DOHH2 (cell line): ENCODE data around the gene MPP4.

ENCODE experiments used
- H3F3A ChIP-seq: fragments of 200-600 bp; sonication (generic), shearing (Covaris generic); 2 replicates; pipeline ENCODE4 v1.6.0; 2016; ENCODE audit warnings: antibody characterized with exemption, mild to moderate bottlenecking; ENCODE audit not compliant: control insufficient read depth, insufficient read depth
- H3K27ac ChIP-seq: fragments of 200-600 bp; sonication (generic); 2 replicates; pipeline ENCODE4 v1.5.1; 2014; ENCODE audit warnings: low read depth, mild to moderate bottlenecking, low read length, moderate library complexity
- H3K27me3 ChIP-seq: fragments of 200-600 bp; sonication (generic); 2 replicates; pipeline ENCODE4 v1.6.1; 2014; ENCODE audit warnings: mild to moderate bottlenecking, low read length, mixed read lengths; ENCODE audit not compliant: control insufficient read depth
- H3K36me3 ChIP-seq: fragments of 200-600 bp; sonication (generic); 2 replicates; pipeline ENCODE4 v1.6.1; 2014; ENCODE audit warnings: mild to moderate bottlenecking, low read length, moderate library complexity, mixed read lengths; ENCODE audit not compliant: control insufficient read depth
- H3K4me1 ChIP-seq: fragments of 200-600 bp; sonication (generic); 2 replicates; pipeline ENCODE4 v1.6.1; 2014; ENCODE audit warnings: mild to moderate bottlenecking, low read length, mixed read lengths; ENCODE audit not compliant: control insufficient read depth
- H3K4me2 ChIP-seq: fragments of 200-600 bp; sonication (generic); 2 replicates; pipeline ENCODE4 v1.6.0; 2014; ENCODE audit warnings: mild to moderate bottlenecking, low read length, moderate library complexity
- H3K4me3 ChIP-seq: fragments of 200-600 bp; sonication (generic); 2 replicates; pipeline ENCODE4 v1.5.1; 2014; ENCODE audit warnings: mild to moderate bottlenecking, low read length, mixed read lengths
- H3K79me2 ChIP-seq: fragments of 200-600 bp; sonication (generic); 2 replicates; pipeline ENCODE4 v1.6.1; 2014; ENCODE audit warnings: mild to moderate bottlenecking, low read length, mixed read lengths; ENCODE audit not compliant: control insufficient read depth
- H3K9me2 ChIP-seq: fragments of 200-600 bp; sonication (generic); replicated peaks from 2 replicates; pipeline ENCODE4 v1.6.1; 2014; ENCODE audit warnings: mild to moderate bottlenecking, low read length, mixed read lengths; ENCODE audit not compliant: control insufficient read depth
- H3K9me3 ChIP-seq: fragments of 200-600 bp; sonication (generic); 2 replicates; pipeline ENCODE4 v1.6.1; 2014; ENCODE audit warnings: antibody characterized with exemption, low read length, mixed read lengths; ENCODE audit not compliant: control insufficient read depth, insufficient read depth
- H4K20me1 ChIP-seq: fragments of 200-600 bp; sonication (generic); 2 replicates; pipeline ENCODE4 v1.6.0; 2014; ENCODE audit warnings: low read depth, mild to moderate bottlenecking, antibody characterized with exemption, low read length, moderate library complexity; ENCODE audit not compliant: control insufficient read depth, insufficient read depth
- CTCF ChIP-seq: fragments of 200-600 bp; sonication (generic); IDR thresholded peaks from one replicate; pipeline ENCODE4 v1.5.1; 2014; ENCODE audit warnings: antibody characterized with exemption, mild to moderate bottlenecking, low read depth, low read length; ENCODE audit not compliant: poor library complexity, severe bottlenecking
- EZH2phosphoT487 ChIP-seq: fragments of 200-600 bp; sonication (generic); IDR thresholded peaks from 2 replicates; pipeline ENCODE4 v1.6.1; 2017; ENCODE audit warnings: borderline replicate concordance, mild to moderate bottlenecking, antibody characterized with exemption, low read length, moderate library complexity, mixed read lengths

The MPP4 gene

GRCh38 chr2:201707142-201707541 is 8.7 kb upstream of the MPP4 start:
- no peaks in the 10 kb centered on the region for H4K20me1 ChIP-seq
- no peak for TF ChIP-seq CTCF
- TF ChIP-seq EZH2phosphoT487 = no peak
- no peaks in the 10 kb centered on the region for H3K9me2 ChIP-seq
- H3K4me1 ChIP-seq = no peaks in the 10 kb centered on the region
- H3K9me3 ChIP-seq = no peaks in the 10 kb centered on the region
- no peak overlapping the region for H3K4me3 ChIP-seq
- H3K36me3 ChIP-seq = no peaks in the 10 kb centered on the region
- no peaks in the 10 kb centered on the region for H3F3A ChIP-seq
- H3K27ac ChIP-seq = no peak overlapping the region
- H3K27me3 ChIP-seq = no peaks in the 10 kb centered on the region
- no peak overlapping the region for H3K4me2 ChIP-seq
- no peaks in the 10 kb centered on the region for H3K79me2 ChIP-seq

GRCh38 chr2:201704536-201704935 is 6.1 kb upstream of the MPP4 start:
- no peaks in the 10 kb centered on the region for H3K4me1 ChIP-seq
- H3K27me3 ChIP-seq = no peaks in the 10 kb centered on the region
- H4K20me1 ChIP-seq = no peaks in the 10 kb centered on the region
- TF ChIP-seq EZH2phosphoT487 (no peak), CTCF (no peak)
- H3K4me2 ChIP-seq = no peak overlapping the region
- no peak overlapping the region for H3K27ac ChIP-seq
- no peaks in the 10 kb centered on the region for H3K9me2 ChIP-seq
- no peaks in the 10 kb centered on the region for H3K79me2 ChIP-seq
- H3K9me3 ChIP-seq = no peaks in the 10 kb centered on the region
- H3K4me3 ChIP-seq = no peak overlapping the region
- H3K36me3 ChIP-seq = no peaks in the 10 kb centered on the region
- no peaks in the 10 kb centered on the region for H3F3A ChIP-seq

GRCh38 chr2:201701646-201702045 is 3.2 kb upstream of the MPP4 start:
- Histone ChIP-seq H3K9me2 (no peaks in the 10 kb centered on the region), H3K4me3 (no peak overlapping the region), H4K20me1 (no peaks in the 10 kb centered on the region), H3K79me2 (no peaks in the 10 kb centered on the region), H3K27me3 (peaks cover 4% of the 10 kb centered on the region; the same call in 1 of the 2 replicates), H3K9me3 (no peaks in the 10 kb centered on the region), H3K36me3 (no peaks in the 10 kb centered on the region), H3K4me2 (no peak overlapping the region), H3F3A (no peaks in the 10 kb centered on the region), H3K4me1 (no peaks in the 10 kb centered on the region), H3K27ac (no peak overlapping the region)
- TF ChIP-seq EZH2phosphoT487 = no peak
- no peak for TF ChIP-seq CTCF

- no peaks in the 10 kb centered on the region for H3K79me2 ChIP-seq
- no peaks in the 10 kb centered on the region for H3K4me1 ChIP-seq
- no peaks in the 10 kb centered on the region for H3K9me3 ChIP-seq
- H3K4me2 ChIP-seq = no peak overlapping the region
- H3K27ac ChIP-seq = no peak overlapping the region
- H3F3A ChIP-seq = no peaks in the 10 kb centered on the region
- no peak overlapping the region for H3K4me3 ChIP-seq
- no peaks in the 10 kb centered on the region for H3K9me2 ChIP-seq
- H3K36me3 ChIP-seq = no peaks in the 10 kb centered on the region
- H3K27me3 ChIP-seq = peaks cover 4% of the 10 kb centered on the region; the same call in 1 of the 2 replicates
- no peaks in the 10 kb centered on the region for H4K20me1 ChIP-seq
- TF ChIP-seq CTCF = no peak
These were observed 972 bp upstream of the MPP4 start for GRCh38 chr2:201699416-201699815.
